Activated naive CD8-positive, alpha-beta T cell treated with anti-CD3 and anti-CD28 coated beads for 36 hours (primary cell): Measurements from ENCODE around the gene NFAM1. TPM values are rescaled to one million over a fixed set of nuclear protein-coding genes. Genes with fewer than 3 reads are reported as not detected.

Experiments
- DNase-seq: peaks from one replicate; pipeline ENCODE4 v3.0.0; 2021
- H3K27ac Mint-ChIP-seq: one replicate; pipeline ENCODE4 v1.8.0; 2022; ENCODE audit warnings: mild to moderate bottlenecking, moderate library complexity, mixed read lengths
- H3K27me3 Mint-ChIP-seq: one replicate; pipeline ENCODE4 v1.8.0; 2022; ENCODE audit warnings: mild to moderate bottlenecking, mixed read lengths
- H3K36me3 Mint-ChIP-seq: one replicate; pipeline ENCODE4 v1.8.0; 2021; ENCODE audit warnings: mild to moderate bottlenecking, mixed read lengths
- H3K4me1 Mint-ChIP-seq: one replicate; pipeline ENCODE4 v1.8.0; 2021; ENCODE audit warnings: mixed read lengths
- H3K4me3 Mint-ChIP-seq: one replicate; pipeline ENCODE4 v1.8.0; 2022; ENCODE audit warnings: mild to moderate bottlenecking, moderate library complexity, mixed read lengths
- H3K9me3 Mint-ChIP-seq: one replicate; pipeline ENCODE4 v1.8.0; 2022; ENCODE audit warnings: mixed read lengths
- total RNA-seq, 2 experiments: library from RNA; stranded (reverse); gene quantifications; one replicate each; pipeline ENCODE4 v1.2.3, GENCODE V29; 2021

The NFAM1 gene
- total RNA-seq, 2 experiments from 2014 or later, result 0.08 TPM; not detected in 1

- no peaks in the 10 kb centered on the region for H3K36me3 Mint-ChIP-seq
- no peak overlapping the region for H3K4me3 Mint-ChIP-seq
- no peak overlapping the region for H3K27ac Mint-ChIP-seq
- no peak for DNase-seq
- H3K9me3 Mint-ChIP-seq, result no peaks in the 10 kb centered on the region
- no peaks in the 10 kb centered on the region for H3K27me3 Mint-ChIP-seq
- H3K4me1 Mint-ChIP-seq, result no peaks in the 10 kb centered on the region
These were observed 47.7 kb downstream of the NFAM1 start for GRCh38 chr22:42384506-42384905.

GRCh38 chr22:42383851-42384417 is 48.3 kb downstream of the NFAM1 start:
- no peak overlapping the region for H3K27ac Mint-ChIP-seq
- no peaks in the 10 kb centered on the region for H3K4me1 Mint-ChIP-seq
- no peaks in the 10 kb centered on the region for H3K36me3 Mint-ChIP-seq
- DNase-seq, result no peak
- H3K27me3 Mint-ChIP-seq, result no peaks in the 10 kb centered on the region
- no peak overlapping the region for H3K4me3 Mint-ChIP-seq
- no peaks in the 10 kb centered on the region for H3K9me3 Mint-ChIP-seq

- no peak for DNase-seq
- Mint-ChIP-seq H3K4me3 (no peak overlapping the region), H3K27me3 (no peaks in the 10 kb centered on the region), H3K9me3 (no peaks in the 10 kb centered on the region), H3K4me1 (no peaks in the 10 kb centered on the region), H3K36me3 (no peaks in the 10 kb centered on the region), H3K27ac (no peak overlapping the region)
These were observed 48.9 kb downstream of the NFAM1 start for GRCh38 chr22:42383287-42383686.

- no peak overlapping the region for H3K4me3 Mint-ChIP-seq
- no peak overlapping the region for H3K27ac Mint-ChIP-seq
- no peaks in the 10 kb centered on the region for H3K9me3 Mint-ChIP-seq
- no peaks in the 10 kb centered on the region for H3K36me3 Mint-ChIP-seq
- DNase-seq, result no peak
- no peaks in the 10 kb centered on the region for H3K4me1 Mint-ChIP-seq
- no peaks in the 10 kb centered on the region for H3K27me3 Mint-ChIP-seq
These were observed 51.2 kb downstream of the NFAM1 start for GRCh38 chr22:42380769-42381551.

- H3K27me3 Mint-ChIP-seq, result no peaks in the 10 kb centered on the region
- no peak for DNase-seq
- H3K36me3 Mint-ChIP-seq, result no peaks in the 10 kb centered on the region
- H3K4me3 Mint-ChIP-seq, result no peak overlapping the region
- H3K9me3 Mint-ChIP-seq, result no peaks in the 10 kb centered on the region
- H3K27ac Mint-ChIP-seq, result no peak overlapping the region
- H3K4me1 Mint-ChIP-seq, result no peaks in the 10 kb centered on the region
These were observed 52.2 kb downstream of the NFAM1 start for GRCh38 chr22:42379966-42380537.

GRCh38 chr22:42376711-42377554 is 55.3 kb downstream of the NFAM1 start:
- Mint-ChIP-seq H3K4me1 (peaks cover 3% of the 10 kb centered on the region), H3K27ac (no peak overlapping the region), H3K9me3 (no peaks in the 10 kb centered on the region), H3K4me3 (no peak overlapping the region), H3K27me3 (no peaks in the 10 kb centered on the region), H3K36me3 (no peaks in the 10 kb centered on the region)
- DNase-seq, result no peak

- H3K9me3 Mint-ChIP-seq, result no peaks in the 10 kb centered on the region
- H3K27ac Mint-ChIP-seq, result no peak overlapping the region
- H3K4me1 Mint-ChIP-seq, result peaks cover 3% of the 10 kb centered on the region
- DNase-seq, result no peak
- no peaks in the 10 kb centered on the region for H3K27me3 Mint-ChIP-seq
- no peaks in the 10 kb centered on the region for H3K36me3 Mint-ChIP-seq
- no peak overlapping the region for H3K4me3 Mint-ChIP-seq
These were observed 56.2 kb downstream of the NFAM1 start for GRCh38 chr22:42375982-42376381.

- no peak overlapping the region for H3K27ac Mint-ChIP-seq
- H3K27me3 Mint-ChIP-seq, result peaks cover 7% of the 10 kb centered on the region
- H3K9me3 Mint-ChIP-seq, result no peaks in the 10 kb centered on the region
- no peaks in the 10 kb centered on the region for H3K36me3 Mint-ChIP-seq
- DNase-seq, result no peak
- no peak overlapping the region for H3K4me3 Mint-ChIP-seq
- H3K4me1 Mint-ChIP-seq, result peaks cover 12% of the 10 kb centered on the region
These were observed 59.2 kb downstream of the NFAM1 start for GRCh38 chr22:42372976-42373375.

- Mint-ChIP-seq H3K27me3 (peaks cover 19% of the 10 kb centered on the region), H3K4me1 (peaks cover 18% of the 10 kb centered on the region), H3K36me3 (no peaks in the 10 kb centered on the region), H3K9me3 (no peaks in the 10 kb centered on the region), H3K4me3 (no peak overlapping the region), H3K27ac (no peak overlapping the region)
- DNase-seq, result no peak
These were observed 60.7 kb downstream of the NFAM1 start for GRCh38 chr22:42371501-42371900.

GRCh38 chr22:42371099-42371498 is 61.1 kb downstream of the NFAM1 start:
- no peak for DNase-seq
- no peak overlapping the region for H3K27ac Mint-ChIP-seq
- no peaks in the 10 kb centered on the region for H3K36me3 Mint-ChIP-seq
- no peaks in the 10 kb centered on the region for H3K9me3 Mint-ChIP-seq
- H3K27me3 Mint-ChIP-seq, result peaks cover 19% of the 10 kb centered on the region
- H3K4me1 Mint-ChIP-seq, result peaks cover 18% of the 10 kb centered on the region
- H3K4me3 Mint-ChIP-seq, result no peak overlapping the region

GRCh38 chr22:42369250-42370041 is 62.8 kb downstream of the NFAM1 start:
- peak overlapping the region; percentile 91 for H3K4me3 Mint-ChIP-seq
- H3K9me3 Mint-ChIP-seq, result no peaks in the 10 kb centered on the region
- DNase-seq, result peak; percentile 86
- no peaks in the 10 kb centered on the region for H3K36me3 Mint-ChIP-seq
- peaks cover 27% of the 10 kb centered on the region for H3K4me1 Mint-ChIP-seq
- H3K27me3 Mint-ChIP-seq, result peaks cover 32% of the 10 kb centered on the region
- H3K27ac Mint-ChIP-seq, result peak overlapping the region; percentile 74

GRCh38 chr22:42368379-42369249 is 63.6 kb downstream of the NFAM1 start:
- Mint-ChIP-seq H3K27me3 (peaks cover 32% of the 10 kb centered on the region), H3K27ac (no peak overlapping the region)

GRCh38 chr22:42367980-42368378 is 64.2 kb downstream of the NFAM1 start:
- Mint-ChIP-seq H3K36me3 (no peaks in the 10 kb centered on the region), H3K27ac (no peak overlapping the region), H3K27me3 (peaks cover 32% of the 10 kb centered on the region)

More at GRCh38 chr22:42368379-42369249, 63.6 kb downstream of the NFAM1 start:
- H3K4me3 Mint-ChIP-seq, result peak overlapping the region; percentile 91
- H3K36me3 Mint-ChIP-seq, result no peaks in the 10 kb centered on the region
- peaks cover 27% of the 10 kb centered on the region for H3K4me1 Mint-ChIP-seq
- DNase-seq, result peak; percentile 30
- no peaks in the 10 kb centered on the region for H3K9me3 Mint-ChIP-seq

More at GRCh38 chr22:42367980-42368378, 64.2 kb downstream of the NFAM1 start:
- Mint-ChIP-seq H3K4me3 (no peak overlapping the region), H3K4me1 (peaks cover 27% of the 10 kb centered on the region), H3K9me3 (no peaks in the 10 kb centered on the region)
- DNase-seq, result no peak
